ENCODE measurements around the gene ZDHHC22. TPM values are rescaled to one million over a fixed set of nuclear protein-coding genes. Genes with fewer than 3 reads are reported as not detected.

ZDHHC22 gene
- total RNA-seq, 2 experiments from 2014 or later = not detected

DNA sequence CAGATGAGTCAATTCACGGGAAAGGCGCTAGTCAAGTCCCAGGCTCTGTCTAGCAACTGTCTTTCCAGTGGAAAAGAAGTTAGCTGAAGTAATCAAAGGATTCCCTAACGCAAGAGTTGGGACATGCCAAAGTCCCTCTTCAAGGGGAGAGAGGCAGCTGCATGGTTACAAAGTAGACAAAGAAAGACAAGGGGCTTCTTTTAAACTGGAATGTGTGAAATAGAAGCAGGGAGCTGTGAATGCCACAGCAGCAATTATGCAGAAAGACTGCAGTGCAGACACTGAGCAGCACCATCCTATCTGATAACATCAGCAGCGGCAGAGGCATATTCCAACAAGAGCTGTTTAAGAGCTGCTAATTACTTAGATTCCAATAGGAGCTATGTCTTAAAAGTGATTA lies 56.1 kb downstream of the ZDHHC22 start:
- no peak for DNase-seq
- POLR2A ChIA-PET = no interaction called here
- Mint-ChIP-seq H3K27ac (no peak overlapping the region), H3K27me3 (peaks cover 12% of the 10 kb centered on the region), H3K36me3 (no peaks in the 10 kb centered on the region), H3K9me3 (peaks cover 3% of the 10 kb centered on the region), H3K4me1 (peaks cover 5% of the 10 kb centered on the region), H3K4me3 (no peak overlapping the region)
- ATAC-seq (ENCODE audit: low read depth) = no peak

DNA sequence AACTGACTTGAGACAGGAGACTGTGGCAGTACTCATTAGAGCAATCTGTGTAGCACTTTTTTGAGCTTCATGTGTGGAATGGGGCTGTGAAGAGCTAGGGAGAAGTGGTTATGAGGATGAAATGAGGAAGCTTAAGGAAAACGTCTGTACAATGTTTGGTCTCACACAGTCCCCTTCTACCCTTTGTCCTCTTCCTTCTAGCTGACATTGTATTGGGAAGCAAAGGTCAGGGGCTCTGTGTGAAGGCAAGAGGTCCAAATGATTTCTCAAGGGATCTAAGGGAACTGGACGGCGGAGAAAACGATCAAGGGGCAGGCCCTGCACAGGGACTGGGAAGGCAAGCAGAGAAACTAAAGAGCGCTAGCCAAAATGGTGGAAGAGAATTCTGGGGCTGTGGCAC lies 56.6 kb downstream of the ZDHHC22 start:
- Mint-ChIP-seq H3K27ac (no peak overlapping the region), H3K27me3 (peaks cover 9% of the 10 kb centered on the region), H3K4me1 (peaks cover 5% of the 10 kb centered on the region), H3K36me3 (no peaks in the 10 kb centered on the region), H3K9me3 (peaks cover 5% of the 10 kb centered on the region), H3K4me3 (no peak overlapping the region)
- POLR2A ChIA-PET = no interaction called here
- ATAC-seq (ENCODE audit: low read depth) (no peak), DNase-seq (no peak)

DNA sequence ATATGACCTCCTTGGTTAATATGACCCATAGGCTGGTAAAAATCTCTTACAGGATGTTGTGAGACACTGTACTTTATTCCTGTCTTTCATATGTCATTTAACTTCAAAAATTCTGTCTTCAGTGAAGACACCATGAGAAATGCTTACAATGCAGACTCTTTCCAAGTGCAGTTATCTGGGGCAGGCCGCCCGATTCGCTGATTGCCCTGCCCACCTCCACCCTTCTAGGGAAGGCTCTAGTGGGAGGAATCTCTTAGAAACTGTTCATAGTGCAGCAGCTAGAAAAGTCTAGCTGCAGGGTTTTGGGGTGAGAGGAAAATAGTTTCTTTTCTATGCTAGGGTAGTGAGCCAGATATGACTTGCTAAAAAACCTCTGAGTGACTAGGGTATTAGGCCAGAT lies 58.5 kb downstream of the ZDHHC22 start:
- ATAC-seq (ENCODE audit: low read depth) (no peak), DNase-seq (no peak)
- Mint-ChIP-seq H3K4me1 (peaks cover 5% of the 10 kb centered on the region), H3K9me3 (peaks cover 5% of the 10 kb centered on the region), H3K4me3 (no peak overlapping the region), H3K27me3 (peaks cover 7% of the 10 kb centered on the region), H3K36me3 (no peaks in the 10 kb centered on the region), H3K27ac (no peak overlapping the region)
- POLR2A ChIA-PET = no interaction called here

DNA sequence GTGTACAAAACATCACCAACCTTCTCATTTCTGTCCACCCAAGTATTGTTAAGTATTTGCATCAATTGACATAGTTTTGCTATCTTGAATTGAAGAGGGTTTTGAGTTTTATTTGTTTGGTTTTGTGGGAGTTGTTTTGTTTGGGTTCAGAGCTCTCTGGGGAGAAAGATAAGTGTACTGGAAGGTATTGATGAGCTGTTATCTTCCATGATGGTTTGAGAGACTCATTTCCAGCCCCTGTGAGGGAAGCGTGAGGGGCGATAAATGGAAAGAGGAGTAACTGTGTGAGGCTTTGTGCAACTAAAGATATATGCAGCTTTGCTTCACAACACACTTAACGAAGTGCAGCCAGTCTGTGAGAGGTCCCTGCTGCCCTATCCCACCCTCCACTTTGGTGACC lies 59.2 kb downstream of the ZDHHC22 start:
- H3K27ac Mint-ChIP-seq = no peak overlapping the region
- no peak for DNase-seq
- peaks cover 7% of the 10 kb centered on the region for H3K27me3 Mint-ChIP-seq
- no peak overlapping the region for H3K4me3 Mint-ChIP-seq
- H3K9me3 Mint-ChIP-seq = peaks cover 5% of the 10 kb centered on the region
- peaks cover 5% of the 10 kb centered on the region for H3K4me1 Mint-ChIP-seq
- H3K36me3 Mint-ChIP-seq = no peaks in the 10 kb centered on the region
- POLR2A ChIA-PET = no interaction called here
- ATAC-seq (ENCODE audit: low read depth) = no peak

Other genes with a start within 250 kb of the ZDHHC22 start
- 10 to 100 TPM; 38.5 to 41.0 TPM for gene IRF2BPL, start 113.1 kb downstream of the ZDHHC22 start, total RNA-seq
- 10 to 100 TPM; 14.0 to 14.5 TPM for gene CIPC, start 43.5 kb downstream of the ZDHHC22 start, total RNA-seq
- 1 to 10 TPM in 1 of 2 experiments, under 1 TPM in 1; 0.48 to 1.4 TPM for gene TMEM63C, start 40.0 kb upstream of the ZDHHC22 start, total RNA-seq
- gene NGB, start 129.4 kb upstream of the ZDHHC22 start, total RNA-seq = not detected
- gene POMT2, start 179.1 kb upstream of the ZDHHC22 start, total RNA-seq = 10 to 100 TPM in 1 of 2 experiments, 1 to 10 TPM in 1; 9.3 to 10.6 TPM
- 10 to 100 TPM; 16.0 TPM for gene GSTZ1, start 179.2 kb upstream of the ZDHHC22 start, total RNA-seq
- gene TMED8, start 235.3 kb upstream of the ZDHHC22 start, total RNA-seq = 10 to 100 TPM; 14.9 to 15.2 TPM
- gene SAMD15, start 235.6 kb upstream of the ZDHHC22 start, total RNA-seq = not detected

Measured in activated naive CD8-positive, alpha-beta T cell treated with anti-CD3 and anti-CD28 coated beads, Interleukin-2, amount 10 ng/mL, durations not matched to agents 7 days and 5 days (primary cell).